HG03196 (cell line): ENCODE data around the gene SYT14.
"Not testable (repeated sequence)": the region's sequence is repeated elsewhere in the genome, so short reads cannot be mapped to it uniquely, and the experiment has no call there.

Experiments used
- ATAC-seq: cut with Tn5 transposase; IDR thresholded peaks from one replicate; pipeline ENCODE4 v1.9.1; 2021; ENCODE audit not compliant: unreplicated experiment

Gene SYT14

GRCh38 chr1:210024996-210025395 lies 87.0 kb downstream of the SYT14 start:
- ATAC-seq = no peak

DNA sequence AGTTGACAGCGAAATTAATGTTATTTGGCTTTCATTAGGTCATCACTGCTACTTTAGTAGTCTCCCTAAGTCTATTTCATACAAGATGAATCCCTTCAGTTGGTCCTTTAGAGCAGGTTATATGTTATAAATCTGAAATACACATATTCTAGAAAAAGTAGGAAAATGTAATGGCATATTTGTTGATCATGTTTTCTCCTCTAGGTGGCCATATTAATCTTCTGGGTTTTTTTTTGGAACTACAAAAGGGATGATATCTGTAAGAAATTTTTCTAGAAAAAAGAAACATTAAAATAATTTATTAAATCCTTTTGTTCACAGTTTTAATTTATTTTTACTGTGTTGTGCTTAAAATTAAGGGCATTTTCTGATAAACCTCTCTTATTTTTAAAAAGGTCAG lies 87.9 kb downstream of the SYT14 start:
- no peak for ATAC-seq

DNA sequence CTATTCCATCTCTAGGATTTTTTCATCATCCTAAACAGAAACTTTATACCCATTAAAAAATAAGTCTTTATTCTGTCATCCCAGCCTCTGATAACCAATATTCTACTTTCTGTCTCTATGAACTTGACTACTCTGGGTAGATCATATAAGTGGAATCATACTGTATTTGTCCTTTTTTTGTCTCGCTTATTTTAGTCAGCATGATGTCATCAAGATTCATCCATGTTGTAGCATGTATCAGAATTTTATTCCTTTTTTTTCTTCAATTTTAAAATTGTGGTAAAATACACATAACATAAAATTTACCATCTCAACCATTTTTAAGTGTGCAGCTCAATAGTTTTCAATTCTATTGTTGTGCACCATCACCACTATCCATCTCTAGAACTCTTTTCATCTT lies 90.0 kb downstream of the SYT14 start:
- no peak for ATAC-seq

DNA sequence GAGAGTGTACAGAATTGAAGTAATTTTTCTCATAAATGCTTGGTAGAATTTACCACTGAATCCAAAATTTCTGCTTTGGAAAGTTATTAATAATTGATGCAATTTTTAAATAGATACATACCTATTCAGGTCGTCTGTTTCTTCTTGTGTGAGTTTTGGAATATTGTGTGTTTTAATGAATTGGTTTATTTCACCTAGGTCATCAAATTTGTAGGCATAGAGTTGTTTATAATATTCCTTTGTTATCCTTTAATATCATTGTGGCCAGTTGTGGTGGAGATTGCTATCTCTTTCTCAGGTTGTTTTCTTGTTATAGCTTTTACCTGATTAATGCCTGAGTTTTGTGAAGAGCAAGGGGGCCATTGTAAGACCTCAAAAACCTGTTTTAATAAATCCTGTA lies 93.5 kb downstream of the SYT14 start:
- ATAC-seq = no peak

DNA sequence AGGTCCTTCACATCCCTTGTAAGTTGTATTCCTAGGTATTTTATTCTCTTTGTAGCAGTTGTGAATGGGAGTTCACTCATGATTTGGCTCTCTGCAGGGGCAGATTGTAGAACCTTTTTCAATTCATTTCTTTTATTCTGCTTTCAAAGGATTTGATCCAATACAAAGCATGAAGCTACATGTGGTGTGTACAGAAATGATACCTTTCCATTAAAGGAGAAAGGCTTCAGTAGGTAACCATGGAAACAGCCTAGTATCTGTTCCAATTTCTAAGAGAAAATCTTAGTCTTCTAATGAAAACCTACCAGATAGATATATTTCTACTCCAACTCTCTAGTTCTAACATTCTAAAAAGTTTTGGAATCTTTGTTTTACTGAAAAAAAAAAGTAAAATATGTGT lies 105.0 kb downstream of the SYT14 start:
- no peak for ATAC-seq

DNA sequence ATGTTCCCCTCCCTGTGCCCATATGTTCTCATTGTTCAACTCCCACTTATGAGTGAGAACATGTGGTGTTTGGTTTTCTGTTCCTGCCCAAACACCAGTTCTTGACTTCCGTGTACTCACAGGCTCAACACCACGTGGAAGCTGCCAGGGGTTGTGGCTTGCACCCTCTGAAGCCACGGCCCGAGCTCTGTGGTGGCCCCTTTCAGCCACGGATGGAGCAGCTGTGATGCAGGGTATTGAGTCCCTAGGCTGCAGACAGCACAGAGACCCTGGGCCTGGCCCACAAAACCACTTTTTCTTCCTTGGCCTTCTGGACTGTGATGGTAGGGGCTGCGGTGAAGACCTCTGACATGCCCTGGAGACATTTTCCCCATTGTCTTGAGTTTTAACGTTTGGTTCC lies 111.6 kb downstream of the SYT14 start:
- no peak for ATAC-seq

DNA sequence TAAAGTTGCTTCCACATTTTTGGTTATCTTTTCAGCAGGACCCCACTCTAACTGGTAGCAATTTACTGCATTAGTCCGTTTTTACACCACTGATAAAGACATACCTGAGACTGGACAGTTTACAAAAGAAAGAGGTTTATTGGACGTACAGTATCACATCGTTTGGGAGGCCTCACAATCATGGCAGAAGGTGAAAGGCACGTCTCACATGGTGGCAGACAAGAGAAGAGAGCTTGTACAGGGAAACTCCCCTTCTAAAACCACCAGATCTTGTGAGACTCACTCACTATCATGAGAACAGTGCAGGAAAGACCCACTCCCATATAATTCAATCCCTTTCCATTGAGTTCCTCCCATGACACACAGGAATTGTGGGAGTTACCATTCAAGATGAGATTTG lies 112.5 kb downstream of the SYT14 start:
- ATAC-seq = not testable (repeated sequence)

DNA sequence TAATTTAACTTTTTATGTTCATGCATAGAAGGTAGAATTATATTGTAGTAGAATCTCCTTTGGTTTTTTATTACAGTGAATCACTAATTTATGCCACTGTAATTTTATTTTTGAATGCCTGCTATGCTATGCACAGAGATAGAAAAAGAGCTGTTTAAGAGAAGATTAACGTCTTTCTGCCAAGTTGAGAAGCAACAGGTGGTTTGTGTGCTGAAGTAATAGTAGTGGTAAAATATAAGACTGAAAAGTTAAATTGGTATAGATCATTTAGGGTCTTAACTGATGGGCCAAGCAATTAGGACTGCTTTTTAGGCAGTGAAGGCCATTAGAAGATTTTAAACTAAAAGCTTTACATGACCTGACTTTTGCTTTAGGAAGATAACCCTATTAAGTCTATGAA lies 115.1 kb downstream of the SYT14 start:
- no peak for ATAC-seq

DNA sequence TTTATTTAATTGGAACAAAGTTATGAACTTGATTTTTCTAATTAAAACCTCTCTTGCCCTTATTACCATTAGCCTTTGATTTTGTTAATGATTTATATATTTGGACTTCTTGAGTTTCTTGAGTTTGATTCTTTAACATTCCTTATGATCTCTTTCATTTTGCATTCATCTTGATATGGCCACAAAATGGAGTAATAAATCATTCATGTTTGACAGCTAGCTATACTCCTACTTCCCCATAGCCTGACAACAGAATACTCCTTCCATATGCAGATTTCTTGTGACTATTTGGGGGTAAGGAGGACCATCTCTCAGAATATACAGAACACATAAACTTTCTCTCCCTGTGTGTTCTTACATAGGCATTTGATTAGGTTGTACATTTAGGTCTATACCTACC lies 119.6 kb downstream of the SYT14 start:
- ATAC-seq = no peak

DNA sequence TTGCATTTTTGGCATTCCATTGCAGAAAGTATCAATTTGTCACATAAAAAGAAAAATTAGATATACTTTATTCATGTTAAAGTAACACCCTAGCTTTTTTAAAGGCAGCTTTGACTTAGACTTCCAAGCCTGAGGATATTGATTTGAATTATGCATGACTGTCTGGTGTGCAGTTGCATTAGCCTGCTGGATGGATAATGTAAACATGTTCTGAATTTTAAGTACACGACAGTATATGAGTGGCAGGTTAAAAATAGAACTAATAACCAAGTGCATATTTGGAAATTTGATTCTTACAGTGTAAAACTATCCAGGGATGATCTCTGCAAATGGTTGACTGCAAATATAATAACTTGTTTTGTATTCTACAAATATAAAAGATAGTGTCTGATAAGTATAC lies 124.0 kb downstream of the SYT14 start:
- no peak for ATAC-seq

- no peak for ATAC-seq
These were observed 132.5 kb downstream of the SYT14 start for GRCh38 chr1:210070531-210070930.

DNA sequence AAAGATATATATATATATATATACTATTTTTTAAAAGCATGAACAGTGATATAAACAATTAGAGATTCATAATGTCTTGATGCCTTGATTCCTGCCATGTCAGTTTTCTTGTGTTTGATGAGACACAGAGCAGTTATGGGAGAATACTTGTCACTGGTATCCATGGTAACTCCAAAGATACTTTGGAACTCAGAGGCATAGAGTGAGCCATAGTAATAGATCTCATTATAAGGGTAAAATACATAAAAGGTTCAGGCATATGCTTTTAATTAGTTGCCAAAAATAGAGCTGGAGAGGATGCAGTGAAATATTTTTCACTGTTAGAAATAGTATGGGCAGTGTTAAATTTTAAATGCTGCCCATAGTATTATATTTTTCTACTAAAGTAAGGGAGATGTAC lies 134.1 kb downstream of the SYT14 start:
- ATAC-seq = no peak

DNA sequence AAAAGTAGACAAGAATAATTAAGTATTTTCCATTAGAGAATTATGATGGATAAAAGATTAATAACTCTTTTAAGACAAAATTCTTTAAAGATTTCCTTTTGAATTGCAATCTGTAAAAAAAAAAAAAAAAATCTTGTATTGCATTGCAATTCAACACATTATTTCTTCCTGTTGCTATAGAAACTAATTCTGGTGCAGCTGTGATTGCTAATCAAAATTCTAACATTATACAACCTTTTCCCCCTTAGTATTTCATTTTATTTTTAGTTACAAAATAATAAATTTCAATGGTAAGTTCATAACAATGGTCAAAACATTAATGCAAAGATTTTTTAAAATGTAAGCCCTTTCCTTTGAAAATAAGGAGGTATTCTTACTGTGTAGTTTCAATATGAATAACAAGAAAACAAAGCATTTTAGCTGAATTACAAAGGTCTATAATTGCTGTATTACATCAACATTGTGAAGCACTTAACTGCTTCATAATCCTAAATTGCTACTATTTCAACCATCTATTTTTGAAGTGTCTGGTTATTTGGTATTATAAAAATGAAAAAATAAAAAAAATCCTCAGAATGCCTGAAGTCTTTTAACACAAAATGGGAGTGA lies 135.0 kb downstream of the SYT14 start:
- ATAC-seq = no peak

DNA sequence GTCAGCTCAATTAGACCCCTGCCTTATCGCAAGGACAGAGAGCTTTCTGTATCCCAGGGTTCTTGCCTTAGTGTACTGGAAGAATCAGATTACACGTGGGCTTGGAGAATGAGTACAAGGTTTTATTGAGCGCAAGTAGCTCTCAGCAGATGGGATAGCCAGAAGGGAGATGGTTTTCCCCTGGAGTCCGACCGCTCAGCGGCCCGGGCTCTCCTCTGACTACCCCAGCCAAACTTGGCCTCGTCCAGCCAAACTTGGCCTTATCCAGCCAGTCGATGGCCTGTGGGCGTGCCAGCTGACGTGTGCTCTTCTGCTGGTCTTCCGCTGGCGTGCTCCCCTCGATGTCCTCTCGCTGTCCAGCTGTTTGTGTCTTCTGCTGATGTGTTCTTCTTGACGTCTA lies 136.9 kb downstream of the SYT14 start:
- no peak for ATAC-seq

- ATAC-seq = no peak
These were observed 138.6 kb downstream of the SYT14 start for GRCh38 chr1:210076620-210077019.

GRCh38 chr1:210081494-210081893 lies 143.5 kb downstream of the SYT14 start:
- ATAC-seq = no peak

- no peak for ATAC-seq
These were observed 147.3 kb downstream of the SYT14 start for GRCh38 chr1:210085359-210085758.

DNA sequence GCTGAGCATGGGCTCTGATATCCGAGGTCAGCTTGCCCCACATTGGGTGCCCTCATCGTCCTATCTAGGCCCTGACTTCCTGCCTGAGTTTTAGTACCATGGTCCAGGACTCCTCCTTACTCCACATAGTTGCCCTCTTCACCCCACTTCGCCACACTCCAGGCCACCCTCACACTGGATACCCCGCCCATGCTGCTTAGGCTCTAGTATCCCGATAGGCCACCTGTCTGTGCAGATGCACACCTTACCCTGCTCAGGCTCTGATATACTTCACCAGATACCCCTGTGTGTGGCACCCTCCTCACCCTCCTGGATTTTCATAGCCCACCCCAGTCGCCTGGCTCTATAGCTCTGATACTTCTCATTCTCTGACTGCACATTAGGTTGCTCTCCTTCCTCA lies 149.0 kb downstream of the SYT14 start:
- ATAC-seq = no peak

GRCh38 chr1:210089855-210090254 lies 151.8 kb downstream of the SYT14 start:
- ATAC-seq = no peak

- no peak for ATAC-seq
These were observed 154.3 kb downstream of the SYT14 start for GRCh38 chr1:210092366-210092765.

- ATAC-seq = no peak
These were observed 155.4 kb downstream of the SYT14 start for GRCh38 chr1:210093461-210093860.

- no peak for ATAC-seq
These were observed 160.3 kb downstream of the SYT14 start for GRCh38 chr1:210098356-210098755.

- no peak for ATAC-seq
These were observed 161.9 kb downstream of the SYT14 start for GRCh38 chr1:210099921-210100320.

GRCh38 chr1:210104103-210104502 lies 166.1 kb downstream of the SYT14 start:
- no peak for ATAC-seq
